Neuronal stem cell (in vitro differentiated cells): ENCODE data around the gene TRAP1.

Experiments
- DNase-seq: peaks from one replicate; pipeline ENCODE4 v3.0.0-alpha.2; 2013; ENCODE audit warnings: low spot score
- H2AFZ ChIP-seq: one replicate; pipeline ENCODE4 v1.6.1; 2013; ENCODE audit warnings: mild to moderate bottlenecking, low read length, inconsistent platforms
- H2AK5ac ChIP-seq: 2 replicates; pipeline ENCODE4 v1.6.1; 2013; ENCODE audit warnings: low read depth, mild to moderate bottlenecking, inconsistent platforms, low read length, moderate library complexity, mixed read lengths
- H2BK120ac ChIP-seq: 2 replicates; pipeline ENCODE4 v1.6.1; 2013; ENCODE audit warnings: low read depth, mild to moderate bottlenecking, inconsistent platforms, low read length, moderate library complexity, mixed read lengths
- H2BK12ac ChIP-seq: one replicate; pipeline ENCODE4 v1.6.1; 2013; ENCODE audit warnings: low read length, inconsistent platforms
- H2BK15ac ChIP-seq: 2 replicates; pipeline ENCODE4 v1.6.1; 2013; ENCODE audit warnings: mild to moderate bottlenecking, low read length, inconsistent platforms, mixed read lengths
- H2BK5ac ChIP-seq: one replicate; pipeline ENCODE4 v1.6.1; 2013; ENCODE audit warnings: inconsistent platforms, mild to moderate bottlenecking, low read length, moderate library complexity
- H3K14ac ChIP-seq: one replicate; pipeline ENCODE4 v1.6.1; 2013; ENCODE audit warnings: low read length, inconsistent platforms
- H3K18ac ChIP-seq: 2 replicates; pipeline ENCODE4 v1.6.1; 2013; ENCODE audit warnings: low read length, inconsistent platforms
- H3K23ac ChIP-seq: 2 replicates; pipeline ENCODE4 v1.6.1; 2013; ENCODE audit warnings: low read depth, mild to moderate bottlenecking, mixed read lengths, low read length, inconsistent platforms; ENCODE audit not compliant: poor library complexity
- H3K27ac ChIP-seq: replicated peaks from 3 replicates; pipeline ENCODE4 v1.5.1; 2013; ENCODE audit warnings: low read length, inconsistent platforms
- H3K27me3 ChIP-seq, 3 experiments: 2 replicates each; pipeline ENCODE4 v1.6.1; 2013; ENCODE audit warnings: low read length in 3 of 3, mild to moderate bottlenecking in 2 of 3, inconsistent platforms in 1 of 3, low read depth in 1 of 3, mixed read lengths in 1 of 3, moderate library complexity in 1 of 3; ENCODE audit not compliant: control insufficient read depth in 3 of 3, insufficient read depth in 3 of 3
- H3K36me3 ChIP-seq, 2 donors: replicated peaks in 1 of 2; 2 replicates each; pipeline ENCODE4 v1.6.1; 2013; ENCODE audit warnings: low read length in 2 of 2; ENCODE audit not compliant: control insufficient read depth in 2 of 2, insufficient read depth in 2 of 2
- H3K4ac ChIP-seq: 2 replicates; pipeline ENCODE4 v1.6.1; 2013; ENCODE audit warnings: inconsistent platforms, mild to moderate bottlenecking, low read length, moderate library complexity
- H3K4me1 ChIP-seq, 2 donors: 1 replicate in 1 of 2; 2 replicates in 1 of 2; pipeline ENCODE4 v1.6.1; 2013; ENCODE audit warnings: low read length in 2 of 2, low read depth in 1 of 2; ENCODE audit not compliant: control insufficient read depth in 2 of 2, insufficient read depth in 1 of 2
- H3K4me2 ChIP-seq: one replicate; pipeline ENCODE4 v1.6.1; 2013; ENCODE audit warnings: mild to moderate bottlenecking, low read length, inconsistent platforms; ENCODE audit not compliant: insufficient read depth, poor library complexity, severe bottlenecking
- H3K4me3 ChIP-seq, 2 donors: 2 replicates each; pipeline ENCODE4 v1.5.1; 2013; ENCODE audit warnings: low read length in 2 of 2, mild to moderate bottlenecking in 2 of 2, inconsistent platforms in 1 of 2, moderate library complexity in 1 of 2
- H3K79me1 ChIP-seq: one replicate; pipeline ENCODE4 v1.6.1; 2013; ENCODE audit warnings: low read depth, mild to moderate bottlenecking, inconsistent platforms, low read length, moderate library complexity
- H3K9ac ChIP-seq: one replicate; pipeline ENCODE4 v1.6.1; 2013; ENCODE audit warnings: mild to moderate bottlenecking, low read depth, low read length, inconsistent platforms; ENCODE audit not compliant: poor library complexity
- H3K9me3 ChIP-seq, 2 donors: replicated peaks in 1 of 2; 2 replicates each; pipeline versions ENCODE3 to v1.6.1; 2013; ENCODE audit warnings: low read length in 2 of 2, mild to moderate bottlenecking in 2 of 2, inconsistent platforms in 1 of 2, low read depth in 1 of 2, mixed read lengths in 1 of 2, moderate library complexity in 1 of 2; ENCODE audit not compliant: control insufficient read depth in 2 of 2, insufficient read depth in 1 of 2
- H4K8ac ChIP-seq: one replicate; pipeline ENCODE4 v1.6.1; 2013; ENCODE audit warnings: low read depth, mild to moderate bottlenecking, inconsistent platforms, low read length, moderate library complexity
- H4K91ac ChIP-seq: one replicate; pipeline ENCODE4 v1.6.1; 2013; ENCODE audit warnings: low read length, low read depth, mild to moderate bottlenecking, inconsistent platforms; ENCODE audit not compliant: poor library complexity
- WGBS, 2 donors: extraction: QIAGEN DNeasy Blood & Tissue Kit; methylation state at CpG; one replicate each; pipeline ENCODE4 v1.1.7; 2013; ENCODE audit warnings: missing lambda C conversion rate in 2 of 2, mixed read lengths in 1 of 2; ENCODE audit not compliant: insufficient read length in 2 of 2, insufficient replicate concordance in 1 of 2; ENCODE audit errors: extremely low coverage in 2 of 2; 5-methylcytosine and 5-hydroxymethylcytosine counted together

The TRAP1 gene

DNA sequence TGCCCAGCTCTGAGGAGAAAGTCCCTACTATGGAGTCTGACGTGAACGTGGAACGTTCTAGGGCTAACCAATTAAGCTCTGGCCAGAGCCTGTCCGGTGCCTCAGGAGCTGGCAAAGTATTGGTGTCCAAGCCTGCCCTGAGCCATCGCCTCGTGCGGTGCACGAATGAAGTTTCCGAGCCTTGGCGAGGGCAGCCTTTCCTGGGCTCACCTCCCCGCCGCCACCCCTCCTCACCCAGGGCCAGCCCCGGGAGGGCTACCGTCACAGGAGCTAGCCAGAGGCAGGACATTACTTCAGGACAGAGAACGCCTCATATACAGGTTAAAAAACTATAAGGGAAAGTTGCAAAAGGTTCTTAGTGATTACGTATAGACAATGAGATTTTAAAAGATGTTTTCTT lies 23.6 kb upstream of the TRAP1 start:
- Histone ChIP-seq H2BK120ac (no peak overlapping the region), H2AK5ac (no peak overlapping the region), H3K18ac (no peak overlapping the region), H4K8ac (no peak overlapping the region), H2BK15ac (no peak overlapping the region), H2BK5ac (no peak overlapping the region), H3K27me3 (no peaks in the 10 kb centered on the region), H2AFZ (no peak overlapping the region), H3K4me1 (peaks cover 0 to under 1% of the 10 kb centered on the region in 2 donors), H3K36me3 (peaks cover 61 to 95% of the 10 kb centered on the region in 2 donors), H3K4me3 (no peak overlapping the region), H2BK12ac (no peak overlapping the region), H3K4me2 (no peak overlapping the region), H3K27ac (no peak overlapping the region), H3K9ac (no peak overlapping the region), H3K23ac (no peak overlapping the region), H3K9me3 (peaks cover 0 to 3% of the 10 kb centered on the region in 2 donors), H3K14ac (no peak overlapping the region), H3K4ac (no peak overlapping the region), H4K91ac (no peak overlapping the region), H3K79me1 (peaks cover 6% of the 10 kb centered on the region)
- DNase-seq: no peak
- WGBS, 2 donors: no CpG with 5 or more reads among the region's 16 CpGs

DNA sequence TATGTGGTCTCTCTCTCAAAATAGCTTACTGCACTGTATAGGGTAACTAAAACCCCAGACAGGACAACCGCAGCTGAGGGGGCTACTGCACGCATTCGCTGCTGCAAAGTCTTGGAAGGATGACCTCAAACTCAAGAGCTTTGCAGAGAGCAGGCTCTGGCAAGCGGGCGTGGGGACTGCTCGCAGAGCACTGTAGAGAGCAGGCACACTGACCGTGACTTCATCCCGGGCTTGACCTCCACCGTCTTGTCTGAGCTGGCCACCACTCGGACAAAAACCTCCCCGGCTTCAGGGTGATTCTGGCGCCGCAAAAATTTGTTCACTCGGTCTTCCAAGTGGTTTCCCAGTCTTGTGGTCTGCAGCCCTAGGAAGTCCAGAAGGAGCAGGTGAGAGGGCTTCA lies 22.9 kb upstream of the TRAP1 start:
- Histone ChIP-seq H4K8ac (no peak overlapping the region), H2BK120ac (no peak overlapping the region), H2AFZ (no peak overlapping the region), H2BK5ac (no peak overlapping the region), H3K4me2 (no peak overlapping the region), H3K4ac (no peak overlapping the region), H3K9ac (no peak overlapping the region), H3K36me3 (peaks cover 63 to 95% of the 10 kb centered on the region in 2 donors), H3K4me3 (no peak overlapping the region), H3K18ac (no peak overlapping the region), H2BK12ac (no peak overlapping the region), H3K27ac (no peak overlapping the region), H3K4me1 (no peaks in the 10 kb centered on the region), H3K9me3 (peaks cover 0 to 5% of the 10 kb centered on the region in 2 donors), H3K79me1 (peaks cover 9% of the 10 kb centered on the region), H4K91ac (no peak overlapping the region), H3K14ac (no peak overlapping the region), H2AK5ac (no peak overlapping the region), H3K27me3 (no peaks in the 10 kb centered on the region), H3K23ac (no peak overlapping the region), H2BK15ac (no peak overlapping the region)
- no peak for DNase-seq
- no CpG with 5 or more reads among the region's 14 CpGs for WGBS, 2 donors

DNA sequence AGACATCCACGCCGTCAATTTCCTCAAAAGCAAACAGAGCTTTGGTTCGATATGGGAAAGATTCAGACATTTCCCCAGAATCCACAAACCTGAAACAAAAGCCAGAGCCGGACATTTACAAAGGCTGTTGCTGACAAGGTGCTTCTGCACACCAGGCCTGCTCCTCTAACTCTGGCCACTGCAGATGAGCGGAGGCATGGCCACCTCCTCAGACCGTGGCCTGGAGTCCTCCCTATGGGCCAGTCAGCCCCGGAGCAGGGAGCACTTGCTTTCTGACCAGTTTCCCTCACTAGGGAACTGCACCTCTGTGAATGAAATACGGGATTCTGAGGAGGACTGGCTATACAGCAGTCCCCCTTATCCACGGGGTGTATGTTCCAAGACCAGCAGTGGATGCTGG lies 22.3 kb upstream of the TRAP1 start:
- Histone ChIP-seq H3K18ac (no peak overlapping the region), H3K4me3 (no peak overlapping the region), H3K9ac (no peak overlapping the region), H3K14ac (no peak overlapping the region), H2BK15ac (no peak overlapping the region), H3K27me3 (no peaks in the 10 kb centered on the region), H2BK120ac (no peak overlapping the region), H2BK12ac (no peak overlapping the region), H2AFZ (no peak overlapping the region), H3K4me2 (no peak overlapping the region), H3K9me3 (peaks cover 0 to 5% of the 10 kb centered on the region in 2 donors), H3K36me3 (peaks cover 65 to 95% of the 10 kb centered on the region in 2 donors), H3K23ac (no peak overlapping the region), H2AK5ac (no peak overlapping the region), H3K4me1 (no peaks in the 10 kb centered on the region), H4K91ac (no peak overlapping the region), H2BK5ac (no peak overlapping the region), H3K4ac (no peak overlapping the region), H3K27ac (no peak overlapping the region), H3K79me1 (peaks cover 13% of the 10 kb centered on the region), H4K8ac (no peak overlapping the region)
- DNase-seq: no peak
- WGBS, 2 donors: no CpG with 5 or more reads among the region's 9 CpGs

GRCh38 chr16:3738541-3738940 lies 21.2 kb upstream of the TRAP1 start:
- Histone ChIP-seq H4K91ac (no peak overlapping the region), H3K4me3 (no peak overlapping the region)
- DNase-seq: no peak

More at GRCh38 chr16:3738541-3738940, 21.2 kb upstream of the TRAP1 start:
- no peak overlapping the region for H3K18ac ChIP-seq
- H3K23ac ChIP-seq: no peak overlapping the region
- no peak overlapping the region for H2AK5ac ChIP-seq
- H2BK15ac ChIP-seq: no peak overlapping the region
- H3K27ac ChIP-seq: no peak overlapping the region
- no peak overlapping the region for H4K8ac ChIP-seq
- peaks cover 0 to 12% of the 10 kb centered on the region in 2 donors for H3K9me3 ChIP-seq
- H3K4ac ChIP-seq: no peak overlapping the region
- no peak overlapping the region for H2BK120ac ChIP-seq
- no peak overlapping the region for H3K9ac ChIP-seq
- H3K4me1 ChIP-seq: no peaks in the 10 kb centered on the region
- no peaks in the 10 kb centered on the region for H3K27me3 ChIP-seq
- WGBS, 2 donors: no CpG with 5 or more reads among the region's 8 CpGs
- peaks cover 66 to 94% of the 10 kb centered on the region in 2 donors for H3K36me3 ChIP-seq
- no peak overlapping the region for H3K4me2 ChIP-seq
- no peak overlapping the region for H2BK12ac ChIP-seq
- no peak overlapping the region for H3K14ac ChIP-seq
- H2AFZ ChIP-seq: no peak overlapping the region
- peaks cover 18% of the 10 kb centered on the region for H3K79me1 ChIP-seq
- no peak overlapping the region for H2BK5ac ChIP-seq
